Measurements from ENCODE around the gene CCL5.

The CCL5 gene

DNA sequence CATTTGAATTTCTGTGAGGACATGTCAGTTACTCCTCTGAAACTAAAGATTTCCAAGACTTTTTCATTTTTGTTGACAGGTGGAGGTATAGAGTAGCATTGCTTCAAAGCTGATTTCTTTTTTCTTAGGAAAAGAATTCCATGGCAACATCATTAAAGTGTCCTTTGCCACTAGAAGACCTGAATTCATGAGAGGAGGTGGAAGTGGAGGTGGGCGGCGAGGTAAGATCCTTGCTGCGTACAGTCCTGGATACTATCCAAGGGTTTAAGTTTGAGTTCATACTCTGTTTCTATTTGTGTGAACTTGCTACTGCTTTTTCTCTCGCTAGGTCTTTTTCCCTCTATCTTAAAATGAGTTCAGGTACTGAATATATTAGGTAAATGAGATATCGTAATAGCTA, 37.9 kb downstream of the CCL5 start:
- Histone ChIP-seq H4K20me1 (ENCODE audit: insufficient read depth) (no peaks in the 10 kb centered on the region), H3K4me3 (IDR thresholded peaks at IDR 0.05; ENCODE audit: insufficient read depth, low read depth, low read length) (no peak overlapping the region), H3K4me2 (no peak overlapping the region), H3K36me3 (ENCODE audit: insufficient read depth) (peaks cover 10% of the 10 kb centered on the region; the same call in 1 of the 2 replicates), H3K27me3 (ENCODE audit: insufficient read depth, low read depth) (no peaks in the 10 kb centered on the region), H3K9ac (no peak overlapping the region), H3K27ac (no peak overlapping the region), H3K79me2 (ENCODE audit: insufficient read depth, low read depth) (no peaks in the 10 kb centered on the region; the same call in 1 of the 2 replicates), H3K4me1 (ENCODE audit: low read depth, poor library complexity, severe bottlenecking) (peaks cover 8% of the 10 kb centered on the region), H2AFZ (ENCODE audit: low read depth) (no peak overlapping the region)
- TF ChIP-seq, protein P1, sequence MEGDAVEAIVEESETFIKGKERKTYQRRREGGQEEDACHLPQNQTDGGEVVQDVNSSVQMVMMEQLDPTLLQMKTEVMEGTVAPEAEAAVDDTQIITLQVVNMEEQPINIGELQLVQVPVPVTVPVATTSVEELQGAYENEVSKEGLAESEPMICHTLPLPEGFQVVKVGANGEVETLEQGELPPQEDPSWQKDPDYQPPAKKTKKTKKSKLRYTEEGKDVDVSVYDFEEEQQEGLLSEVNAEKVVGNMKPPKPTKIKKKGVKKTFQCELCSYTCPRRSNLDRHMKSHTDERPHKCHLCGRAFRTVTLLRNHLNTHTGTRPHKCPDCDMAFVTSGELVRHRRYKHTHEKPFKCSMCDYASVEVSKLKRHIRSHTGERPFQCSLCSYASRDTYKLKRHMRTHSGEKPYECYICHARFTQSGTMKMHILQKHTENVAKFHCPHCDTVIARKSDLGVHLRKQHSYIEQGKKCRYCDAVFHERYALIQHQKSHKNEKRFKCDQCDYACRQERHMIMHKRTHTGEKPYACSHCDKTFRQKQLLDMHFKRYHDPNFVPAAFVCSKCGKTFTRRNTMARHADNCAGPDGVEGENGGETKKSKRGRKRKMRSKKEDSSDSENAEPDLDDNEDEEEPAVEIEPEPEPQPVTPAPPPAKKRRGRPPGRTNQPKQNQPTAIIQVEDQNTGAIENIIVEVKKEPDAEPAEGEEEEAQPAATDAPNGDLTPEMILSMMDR (conservative IDR thresholded peaks at IDR 0.05; ENCODE audit: low read depth, low read length) = no peak

DNA sequence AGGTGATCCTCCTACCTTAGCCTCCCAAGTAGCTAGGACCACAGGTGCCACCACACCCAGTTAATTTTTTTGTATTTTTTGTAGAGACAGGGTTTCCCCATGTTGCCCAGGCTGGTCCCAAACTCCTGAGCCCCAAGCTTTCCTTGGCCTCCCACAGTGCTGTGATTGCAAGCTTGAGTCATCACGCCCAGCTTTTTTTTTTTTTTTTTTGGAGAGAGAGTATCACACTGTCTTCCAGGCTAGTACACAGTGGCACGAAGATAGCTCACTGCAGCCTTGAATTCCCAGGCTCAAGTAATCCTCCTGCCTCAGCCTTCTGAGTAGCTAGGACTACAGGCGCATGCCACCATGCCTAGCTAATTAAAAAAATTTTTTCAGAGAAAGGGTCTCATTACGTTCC, 38.7 kb downstream of the CCL5 start:
- peaks cover 8% of the 10 kb centered on the region for H3K4me1 ChIP-seq (ENCODE audit: low read depth, poor library complexity, severe bottlenecking)
- H3K4me3 ChIP-seq (IDR thresholded peaks at IDR 0.05; ENCODE audit: insufficient read depth, low read depth, low read length) = no peak overlapping the region
- H3K4me2 ChIP-seq = no peak overlapping the region
- no peaks in the 10 kb centered on the region; the same call in 1 of the 2 replicates for H3K79me2 ChIP-seq (ENCODE audit: insufficient read depth, low read depth)
- peaks cover 11% of the 10 kb centered on the region; the same call in 1 of the 2 replicates for H3K36me3 ChIP-seq (ENCODE audit: insufficient read depth)
- H3K27me3 ChIP-seq (ENCODE audit: insufficient read depth, low read depth) = no peaks in the 10 kb centered on the region
- H3K9ac ChIP-seq = no peak overlapping the region
- no peak overlapping the region for H2AFZ ChIP-seq (ENCODE audit: low read depth)
- no peak overlapping the region for H3K27ac ChIP-seq
- TF ChIP-seq, protein P1 (conservative IDR thresholded peaks at IDR 0.05; ENCODE audit: low read depth, low read length) = no peak
- no peaks in the 10 kb centered on the region for H4K20me1 ChIP-seq (ENCODE audit: insufficient read depth)

DNA sequence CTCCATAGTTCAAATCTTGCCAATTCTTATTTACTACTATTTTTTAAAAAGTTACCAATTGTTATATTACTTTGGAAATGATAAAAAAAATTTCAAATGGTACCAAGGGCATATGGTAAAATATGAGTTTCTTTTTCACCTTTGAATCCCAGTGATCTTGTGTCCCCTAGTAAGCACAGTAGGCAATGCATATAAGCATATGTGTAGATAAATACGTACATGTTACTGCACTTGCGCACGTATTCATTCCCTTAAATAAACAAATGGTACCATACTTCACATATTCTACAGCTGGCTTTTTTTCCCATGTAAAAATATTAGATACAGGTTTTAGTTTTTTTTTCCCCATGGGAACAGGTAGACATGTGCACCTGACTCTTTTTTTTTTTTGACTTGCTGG, 39.1 kb downstream of the CCL5 start:
- TF ChIP-seq, protein P1 (conservative IDR thresholded peaks at IDR 0.05; ENCODE audit: low read depth, low read length) = no peak

DNA sequence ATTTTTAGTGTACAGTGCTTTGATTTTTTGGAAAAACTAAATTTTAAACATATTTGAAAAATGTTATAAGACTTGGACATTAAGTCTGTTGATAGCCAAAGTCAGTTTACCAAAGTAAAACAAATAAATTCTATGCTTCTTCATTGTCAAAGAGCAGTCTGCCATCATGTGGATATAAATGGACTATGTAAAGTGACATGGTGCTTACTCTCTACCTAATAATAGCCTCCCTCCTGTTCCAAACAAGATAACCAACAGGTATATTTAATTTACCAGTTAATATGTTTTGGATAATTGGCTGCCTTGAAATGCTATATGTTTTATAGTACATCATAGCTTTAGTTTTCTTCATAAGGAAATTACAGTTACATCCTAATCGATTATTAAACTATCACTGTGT, 55.0 kb downstream of the CCL5 start:
- Histone ChIP-seq H3K36me3 (ENCODE audit: insufficient read depth) (0 out of 2 replicates have a peak, but pooled peaks cover 10% of the 10 kb centered on the region), H3K9ac (no peak overlapping the region), H3K4me1 (ENCODE audit: low read depth, poor library complexity, severe bottlenecking) (no peaks in the 10 kb centered on the region), H2AFZ (ENCODE audit: low read depth) (no peak overlapping the region), H3K79me2 (ENCODE audit: insufficient read depth, low read depth) (peaks cover 20% of the 10 kb centered on the region; the same call in 1 of the 2 replicates), H3K27ac (no peak overlapping the region), H3K4me2 (no peak overlapping the region), H3K27me3 (ENCODE audit: insufficient read depth, low read depth) (no peaks in the 10 kb centered on the region), H3K4me3 (IDR thresholded peaks at IDR 0.05; ENCODE audit: insufficient read depth, low read depth, low read length) (no peak overlapping the region), H4K20me1 (ENCODE audit: insufficient read depth) (0 out of 2 replicates have a peak, but pooled peaks cover 2% of the 10 kb centered on the region)
- TF ChIP-seq, protein P1 (conservative IDR thresholded peaks at IDR 0.05; ENCODE audit: low read depth, low read length) = no peak

More for the DNA sequence above, 39.1 kb downstream of the CCL5 start:
- H4K20me1 ChIP-seq (ENCODE audit: insufficient read depth) = no peaks in the 10 kb centered on the region
- no peak overlapping the region for H3K9ac ChIP-seq
- no peaks in the 10 kb centered on the region for H3K27me3 ChIP-seq (ENCODE audit: insufficient read depth, low read depth)
- H2AFZ ChIP-seq (ENCODE audit: low read depth) = no peak overlapping the region
- H3K36me3 ChIP-seq (ENCODE audit: insufficient read depth) = peaks cover 15% of the 10 kb centered on the region; the same call in 1 of the 2 replicates
- H3K4me1 ChIP-seq (ENCODE audit: low read depth, poor library complexity, severe bottlenecking) = peaks cover 8% of the 10 kb centered on the region
- no peaks in the 10 kb centered on the region; the same call in 1 of the 2 replicates for H3K79me2 ChIP-seq (ENCODE audit: insufficient read depth, low read depth)
- no peak overlapping the region for H3K4me3 ChIP-seq (IDR thresholded peaks at IDR 0.05; ENCODE audit: insufficient read depth, low read depth, low read length)
- no peak overlapping the region for H3K4me2 ChIP-seq
- no peak overlapping the region for H3K27ac ChIP-seq

Measured in KMS-11 (cell line).